Activated naive CD4-positive, alpha-beta T cell treated with anti-CD3 and anti-CD28 coated beads, Interleukin-2, amount 50 U/mL, for 72 hours (primary cell): Measurements from ENCODE around the gene MDH2. TPM values are rescaled to one million over a fixed set of nuclear protein-coding genes. Genes with fewer than 3 reads are reported as not detected.
"Not testable (repeated sequence)": the region's sequence is repeated elsewhere in the genome, so short reads cannot be mapped to it uniquely, and the experiment has no call there.

Experiments
- ATAC-seq, 2 donors: fragments of 150-1000 bp; cut with Tn5 transposase; 2 replicates each; pipeline ENCODE4 v1.10.0; 2021; ENCODE audit warnings: mild to moderate bottlenecking in 2 of 2, moderate library complexity in 2 of 2
- DNase-seq, 2 donors: peaks; one replicate each; pipeline ENCODE4 v3.0.0; 2021 to 2022; ENCODE audit warnings: low spot score in 2 of 2
- H3K27ac Mint-ChIP-seq, 2 donors: one replicate each; pipeline ENCODE4 v1.8.0; 2022; ENCODE audit warnings: mild to moderate bottlenecking in 2 of 2, mixed read lengths in 2 of 2
- H3K36me3 Mint-ChIP-seq, 2 donors: one replicate each; pipeline ENCODE4 v1.8.0; 2022; ENCODE audit warnings: mixed read lengths in 2 of 2
- H3K9me3 Mint-ChIP-seq, 2 donors: one replicate each; pipeline ENCODE4 v1.8.0; 2022; ENCODE audit warnings: mixed read lengths in 2 of 2
- total RNA-seq, 2 donors: library from RNA; stranded (reverse); gene quantifications; one replicate each; pipeline ENCODE4 v1.2.3, GENCODE V29; 2022

The MDH2 gene
- 100 to 1,000 TPM; 212 to 262 TPM for total RNA-seq

- Mint-ChIP-seq H3K36me3 (peaks cover 10 to 24% of the 10 kb centered on the region in 2 donors), H3K9me3 (peaks cover 0 to 5% of the 10 kb centered on the region in 2 donors)
- ATAC-seq: peak; percentile 98 to 99
Observed at GRCh38 chr7:76047811-76048667, at the start of gene MDH2, which contains the start of gene STYXL1. MDH2 (plus strand) TSS chr7:76048106; CDS start chr7:76048161, 55 bp downstream. STYXL1 (minus strand) TSS chr7:76048000; CDS start chr7:76030523, 17,477 bp downstream.

DNA sequence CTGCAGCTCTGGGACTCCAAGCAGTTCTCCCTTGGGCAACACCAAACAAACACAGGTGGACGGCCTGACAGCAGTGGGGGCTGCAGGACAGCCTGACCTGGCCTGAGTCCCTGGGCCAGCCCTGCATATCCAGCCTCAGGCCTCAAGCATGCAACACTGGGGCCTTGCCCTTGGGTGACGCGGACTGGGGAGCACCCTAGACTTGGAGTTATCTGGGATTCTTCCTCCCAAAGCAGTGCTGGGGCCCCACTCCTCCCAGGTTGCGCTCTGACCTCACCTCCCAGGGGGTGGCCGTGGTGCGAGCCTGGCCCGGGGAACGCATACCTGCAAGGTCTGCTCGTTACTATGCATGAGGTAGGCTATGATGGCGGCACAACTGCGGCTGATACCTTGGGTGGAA is 47.3 kb upstream of the MDH2 start:
- no peak for ATAC-seq
- DNase-seq: no peak
- Mint-ChIP-seq H3K36me3 (peaks cover 10 to 11% of the 10 kb centered on the region in 2 donors), H3K27ac (no peak overlapping the region), H3K9me3 (no peaks in the 10 kb centered on the region)

More at GRCh38 chr7:76047811-76048667, at the start of gene MDH2, which contains the start of gene STYXL1:
- DNase-seq: peak; percentile 89 to 97
- peak within 1 kb of the TSS; percentile 96 to 99 for H3K27ac Mint-ChIP-seq

- no peak for ATAC-seq
- no peak for DNase-seq
- H3K9me3 Mint-ChIP-seq: no peaks in the 10 kb centered on the region
- peaks cover 6 to 11% of the 10 kb centered on the region in 2 donors for H3K36me3 Mint-ChIP-seq
- no peak overlapping the region for H3K27ac Mint-ChIP-seq
Observed at GRCh38 chr7:76002139-76002538, 45.8 kb upstream of the MDH2 start.

GRCh38 chr7:76002822-76003221 is 45.1 kb upstream of the MDH2 start:
- H3K36me3 Mint-ChIP-seq: peaks cover 6 to 11% of the 10 kb centered on the region in 2 donors
- ATAC-seq (no peak), DNase-seq (no peak)
- no peaks in the 10 kb centered on the region for H3K9me3 Mint-ChIP-seq
- H3K27ac Mint-ChIP-seq: no peak overlapping the region

DNA sequence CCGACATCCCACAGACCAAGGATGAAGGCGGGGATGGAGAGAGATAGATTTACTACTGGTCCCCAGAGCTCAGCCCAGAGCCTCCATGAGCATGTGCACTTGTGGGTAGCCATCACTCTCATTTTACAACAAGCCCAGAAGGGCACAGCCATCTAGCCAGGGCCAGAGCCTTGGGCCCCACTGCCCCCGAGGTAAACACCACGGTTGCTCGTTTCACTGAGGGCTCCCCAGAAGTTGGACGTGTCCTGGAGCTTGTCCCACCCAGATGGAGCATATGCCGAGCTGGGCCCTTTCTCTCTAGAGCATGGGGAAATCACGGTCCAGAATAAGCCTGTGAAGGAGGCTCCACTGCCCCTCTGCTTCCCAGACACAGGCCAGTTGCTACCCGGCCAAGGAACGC is 44.6 kb upstream of the MDH2 start:
- no peak overlapping the region for H3K27ac Mint-ChIP-seq
- DNase-seq (no peak), ATAC-seq (no peak)
- H3K9me3 Mint-ChIP-seq: no peaks in the 10 kb centered on the region
- peaks cover 9 to 11% of the 10 kb centered on the region in 2 donors for H3K36me3 Mint-ChIP-seq

DNA sequence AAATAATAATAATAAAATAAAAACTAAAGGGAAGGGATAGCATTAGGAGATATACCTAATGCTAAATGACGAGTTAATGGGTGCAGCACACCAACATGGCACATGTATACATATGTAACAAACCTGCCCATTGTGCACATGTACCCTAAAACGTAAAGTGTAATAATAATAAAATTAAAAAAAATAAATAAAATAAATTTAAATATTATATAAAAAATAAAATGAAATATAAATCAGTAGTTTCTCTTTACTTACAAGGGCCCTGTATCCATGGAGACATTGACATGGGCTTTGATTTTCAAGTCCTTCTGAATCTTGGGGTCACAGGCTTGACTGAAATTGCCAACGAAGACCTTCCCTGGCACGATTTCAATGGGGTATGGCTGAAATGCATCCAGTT is 42.9 kb upstream of the MDH2 start:
- ATAC-seq: not testable (repeated sequence)

GRCh38 chr7:76008156-76008687 is 39.7 kb upstream of the MDH2 start:
- Mint-ChIP-seq H3K9me3 (no peaks in the 10 kb centered on the region), H3K36me3 (peaks cover 6 to 27% of the 10 kb centered on the region in 2 donors), H3K27ac (peak overlapping the region; percentile 31 to 92)
- DNase-seq (no peak), ATAC-seq (peak in 1 of 2 donors; percentile 70)

More for the DNA sequence above, 42.9 kb upstream of the MDH2 start:
- not testable (repeated sequence) for DNase-seq, H3K9me3 Mint-ChIP-seq, H3K27ac Mint-ChIP-seq
- H3K36me3 Mint-ChIP-seq: peaks cover 11 to 12% of the 10 kb centered on the region in 2 donors

DNA sequence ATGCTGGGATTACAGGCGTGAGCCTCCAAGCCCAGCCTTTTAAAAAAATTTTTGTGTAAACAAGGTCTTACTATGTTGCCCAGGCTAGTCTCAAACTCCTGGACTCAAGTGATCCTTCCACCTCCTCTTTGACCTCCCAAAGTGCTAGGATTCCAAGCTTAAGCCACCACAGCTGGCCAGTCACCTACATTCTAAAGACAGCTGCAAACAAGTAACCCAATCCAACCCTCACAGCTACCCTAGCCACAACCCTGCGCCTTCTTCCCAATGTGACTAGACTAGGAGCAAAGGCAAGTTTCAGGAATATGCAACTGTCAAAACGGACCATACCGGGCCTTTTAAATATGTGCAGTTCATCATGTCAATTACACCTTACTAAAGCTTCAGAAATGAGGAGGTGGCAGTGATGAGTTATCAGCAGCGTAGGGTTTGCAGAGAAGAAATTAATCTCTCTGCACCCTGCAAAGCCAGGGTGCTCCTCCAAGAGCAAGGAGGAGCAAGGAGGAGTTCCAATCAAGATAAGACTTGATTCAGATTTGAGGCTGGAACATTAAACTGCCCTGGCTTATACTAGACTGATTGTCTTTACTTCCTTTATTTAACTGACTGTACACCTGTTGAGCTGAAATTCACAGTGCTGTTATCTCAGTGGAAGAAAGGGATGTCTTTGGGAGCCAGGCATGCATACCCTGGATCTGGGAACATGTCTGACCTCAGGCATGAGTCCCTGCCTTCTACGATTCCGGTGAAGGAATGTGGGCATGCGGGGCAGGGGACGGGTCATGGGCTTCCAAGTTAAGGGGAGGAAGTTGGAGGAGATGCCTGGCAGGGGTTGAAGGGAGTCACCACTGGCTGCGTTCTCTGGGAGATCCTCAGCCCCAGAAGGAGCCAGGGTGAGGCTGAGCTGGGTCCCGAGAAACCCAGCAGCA is 38.0 kb upstream of the MDH2 start:
- no peak for ATAC-seq
- no peaks in the 10 kb centered on the region for H3K9me3 Mint-ChIP-seq
- peak overlapping the region; percentile 81 to 92 for H3K27ac Mint-ChIP-seq
- peaks cover 0 to 27% of the 10 kb centered on the region in 2 donors for H3K36me3 Mint-ChIP-seq
- DNase-seq: no peak

GRCh38 chr7:76011442-76011861 is 36.5 kb upstream of the MDH2 start:
- Mint-ChIP-seq H3K27ac (no peak overlapping the region), H3K9me3 (no peaks in the 10 kb centered on the region), H3K36me3 (peaks cover 0 to 21% of the 10 kb centered on the region in 2 donors)
- no peak for DNase-seq
- ATAC-seq: no peak

- Mint-ChIP-seq H3K9me3 (no peaks in the 10 kb centered on the region), H3K36me3 (peaks cover 0 to 12% of the 10 kb centered on the region in 2 donors), H3K27ac (no peak overlapping the region)
- ATAC-seq (no peak), DNase-seq (no peak)
Observed at GRCh38 chr7:76016191-76016947, 31.5 kb upstream of the MDH2 start.

GRCh38 chr7:76018520-76018919 is 29.4 kb upstream of the MDH2 start:
- H3K36me3 Mint-ChIP-seq, H3K9me3 Mint-ChIP-seq: not testable (repeated sequence)

GRCh38 chr7:76020031-76020714 is 27.7 kb upstream of the MDH2 start:
- H3K36me3 Mint-ChIP-seq: peaks cover 4 to 10% of the 10 kb centered on the region in 2 donors
- DNase-seq: peak; percentile 64 to 77

More at GRCh38 chr7:76018520-76018919, 29.4 kb upstream of the MDH2 start:
- not testable (repeated sequence) for DNase-seq, ATAC-seq, H3K27ac Mint-ChIP-seq

DNA sequence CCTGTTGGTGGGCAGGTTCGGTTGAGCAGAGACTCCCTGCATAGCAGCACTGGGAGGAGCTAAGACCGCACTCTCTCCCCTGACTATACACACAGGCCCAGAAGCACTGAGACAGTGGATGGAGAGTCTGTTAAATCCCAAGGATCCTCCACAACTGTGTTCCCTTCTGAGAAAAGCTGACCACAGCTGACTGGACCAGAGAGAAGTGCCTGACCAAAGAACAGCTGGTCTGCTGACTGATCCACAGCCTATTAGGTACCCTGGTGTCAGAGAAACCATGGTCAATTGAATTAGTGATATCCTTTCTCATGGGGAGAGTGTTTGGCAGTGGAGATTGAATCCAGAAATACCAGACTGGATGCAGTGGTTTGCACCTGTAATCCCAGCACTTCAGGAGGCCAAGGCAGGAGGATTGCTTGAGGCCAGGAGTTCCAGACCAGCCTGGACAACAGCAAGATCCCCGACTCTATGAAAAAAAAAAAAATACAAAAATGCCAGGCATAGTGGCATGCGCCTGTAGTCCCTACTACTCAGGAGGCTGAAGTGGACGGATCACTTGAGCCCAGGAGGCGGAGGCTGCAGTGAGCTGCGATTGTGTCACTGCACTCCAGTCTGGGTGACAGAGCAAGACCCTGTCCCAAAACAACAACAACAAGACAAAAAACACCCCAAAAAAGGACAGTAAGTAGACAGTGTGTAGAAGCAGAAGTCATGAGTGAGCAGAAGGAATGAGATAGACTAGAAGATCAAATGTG is 25.7 kb upstream of the MDH2 start:
- Mint-ChIP-seq H3K27ac (peak overlapping the region in 1 of 2 donors; percentile 40), H3K9me3 (no peaks in the 10 kb centered on the region), H3K36me3 (peaks cover 4 to 10% of the 10 kb centered on the region in 2 donors)
- ATAC-seq: no peak
- no peak for DNase-seq

More at GRCh38 chr7:76020031-76020714, 27.7 kb upstream of the MDH2 start:
- ATAC-seq: peak; percentile 71 to 74
- no peaks in the 10 kb centered on the region for H3K9me3 Mint-ChIP-seq
- no peak overlapping the region for H3K27ac Mint-ChIP-seq

GRCh38 chr7:76023002-76023401 is 24.9 kb upstream of the MDH2 start:
- Mint-ChIP-seq H3K36me3 (peaks cover 4 to 10% of the 10 kb centered on the region in 2 donors), H3K9me3 (no peaks in the 10 kb centered on the region), H3K27ac (no peak overlapping the region)
- no peak for ATAC-seq
- DNase-seq: no peak

DNA sequence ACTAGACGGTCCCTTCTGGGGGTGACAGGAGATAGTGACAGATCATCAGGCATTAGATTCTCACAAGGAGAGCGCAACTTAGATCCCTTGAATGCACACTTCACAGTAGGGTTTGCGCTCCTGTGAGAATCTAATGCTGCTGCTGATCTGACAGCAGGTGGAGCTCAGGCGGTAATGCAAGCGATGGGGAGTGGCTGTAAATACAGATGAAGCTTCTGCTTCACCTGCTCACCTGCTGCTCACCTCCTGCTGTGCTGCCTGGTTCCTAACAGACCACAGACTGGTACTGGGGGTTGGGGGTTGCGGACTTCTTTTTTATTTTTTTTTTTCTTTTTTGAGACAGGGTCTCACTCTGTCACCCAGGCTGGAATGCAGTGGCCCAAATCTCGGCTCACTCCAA is 18.2 kb upstream of the MDH2 start:
- DNase-seq, H3K36me3 Mint-ChIP-seq, H3K9me3 Mint-ChIP-seq, H3K27ac Mint-ChIP-seq, ATAC-seq: not testable (repeated sequence)
